M059J (cell line): ENCODE data around the gene NRN1L. TPM values are rescaled to one million over a fixed set of nuclear protein-coding genes. Genes with fewer than 3 reads are reported as not detected.
A peak's percentile ranks its signal among the peaks of the same experiment; 100 is the strongest.
"Not testable (repeated sequence)": the region's sequence is repeated elsewhere in the genome, so short reads cannot be mapped to it uniquely, and the experiment has no call there.

Experiments used
- DNase-seq: peaks from one replicate; pipeline ENCODE4 v3.0.0-alpha.2; 2012; ENCODE audit warnings: low read depth
- total RNA-seq: library from RNA; depleted of rRNA; stranded (reverse); fragments of >200 nt; shearing (Covaris generic); gene quantifications from 2 replicates; pipeline ENCODE4 v1.2.3, GENCODE V29; 2014; rRNA removed

Gene NRN1L
- total RNA-seq, result 0.42 TPM in 1 of 2 replicates, not detected in the other

DNA sequence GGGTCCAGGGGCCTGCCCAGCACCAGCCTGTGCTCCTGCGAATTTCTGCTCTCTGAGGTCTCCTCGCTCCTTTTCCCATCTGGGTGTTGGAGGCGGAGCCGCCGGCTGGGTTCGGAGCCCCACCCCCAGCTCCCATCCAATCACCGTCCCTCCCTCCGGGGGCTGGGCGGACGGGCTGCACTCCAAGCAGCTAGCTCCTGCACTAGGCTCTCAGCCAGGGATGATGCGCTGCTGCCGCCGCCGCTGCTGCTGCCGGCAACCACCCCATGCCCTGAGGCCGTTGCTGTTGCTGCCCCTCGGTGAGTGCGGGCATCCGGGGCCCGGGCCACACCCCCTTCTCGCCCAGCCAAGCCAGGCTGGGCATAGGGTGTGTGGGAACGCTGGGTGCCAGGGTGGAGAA, at the start of gene NRN1L:
Gene NRN1L (plus strand): TSS at position 202 of the 400 bp plus-strand sequence. CDS start 19 bp downstream, at position 221.
- DNase-seq, result peak; percentile 58

- DNase-seq, result not testable (repeated sequence)
Observed at GRCh38 chr16:67837190-67837589, 47.5 kb upstream of the NRN1L start.

DNA sequence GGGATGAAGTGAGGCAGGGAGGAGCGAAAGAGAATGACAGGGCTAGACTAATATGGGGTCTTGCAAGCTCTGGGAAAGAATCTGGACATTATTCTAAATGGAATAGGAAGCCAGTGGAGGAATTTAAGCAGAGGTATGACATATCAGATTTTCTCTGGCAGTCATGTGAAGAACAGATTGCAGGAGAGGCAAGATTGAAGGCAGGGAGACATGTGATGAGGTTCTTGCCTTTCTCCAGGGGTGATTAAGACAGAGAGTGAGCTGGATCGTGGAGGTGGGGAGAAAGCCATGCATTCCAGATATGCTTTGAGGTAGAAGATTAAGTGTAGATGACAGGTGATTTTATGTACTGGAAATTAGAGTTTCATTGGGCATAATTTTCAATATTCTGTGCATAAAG, 46.9 kb upstream of the NRN1L start:
- DNase-seq, result no peak

DNA sequence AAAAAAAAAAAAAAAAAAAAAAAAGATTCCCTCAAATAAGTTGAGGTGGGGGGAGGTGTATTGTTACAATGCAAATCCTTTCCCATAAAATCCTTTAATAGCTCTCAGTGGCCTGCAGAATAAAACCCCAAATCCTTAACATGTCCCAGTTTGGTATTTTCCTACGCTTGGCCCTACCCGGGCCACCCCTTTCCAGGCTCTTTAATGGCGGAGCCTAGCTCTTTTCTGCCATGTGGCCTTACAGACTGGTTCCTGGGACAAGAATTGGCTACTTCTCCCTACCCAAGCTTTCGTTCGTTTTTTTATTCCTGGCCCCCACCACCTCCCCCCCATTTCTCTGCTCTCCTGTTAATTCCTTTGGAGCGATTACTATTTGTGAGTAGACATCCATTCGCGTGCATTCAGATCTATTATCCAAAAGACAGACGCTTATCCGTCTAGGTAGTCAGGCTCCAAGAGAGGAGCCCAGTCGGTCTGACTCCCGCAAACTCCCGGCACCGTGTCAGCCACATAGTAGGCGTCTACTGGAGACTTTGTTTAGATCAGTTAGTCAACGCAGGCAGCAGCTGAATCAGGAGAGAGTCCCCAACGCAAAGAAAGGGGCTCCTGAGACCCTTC, 43.4 kb upstream of the NRN1L start:
- no peak for DNase-seq

DNA sequence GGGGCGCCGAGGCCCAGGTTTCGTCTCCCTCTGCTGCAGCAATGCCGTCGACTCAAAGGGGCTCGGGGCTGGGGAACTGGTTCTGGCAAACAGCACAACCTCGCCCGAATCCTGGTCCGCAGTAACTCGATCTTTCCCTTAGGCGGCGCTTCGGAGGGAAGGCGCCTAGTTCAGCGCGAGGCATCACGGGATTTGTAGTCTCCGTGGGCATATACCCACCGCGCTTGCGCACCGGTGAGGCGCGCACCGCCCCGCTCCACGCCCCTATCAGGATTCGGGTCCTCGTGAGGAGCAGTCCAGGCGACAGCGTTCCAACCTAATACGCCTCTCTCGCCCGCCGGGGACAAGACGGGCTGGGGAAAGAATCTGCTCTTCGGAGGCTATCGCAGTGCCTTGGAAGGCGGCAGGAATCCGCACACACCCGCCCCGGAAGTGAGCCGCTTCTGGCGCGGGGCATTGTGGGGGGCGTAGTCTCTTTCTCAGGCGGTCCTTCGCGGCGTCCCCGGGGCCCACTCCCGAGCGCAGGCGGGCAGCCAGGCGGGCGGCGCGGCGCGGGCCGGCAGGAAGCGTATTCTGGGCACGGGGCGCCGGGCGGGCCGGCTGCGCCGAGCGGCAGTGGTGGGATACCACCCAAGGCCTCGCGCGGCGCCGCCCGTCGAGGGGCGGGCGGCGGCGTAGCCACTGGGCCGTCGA, 42.7 kb upstream of the NRN1L start, which contains the start of gene THAP11:
Gene THAP11 (plus strand): TSS at position 505 of the 693 bp plus-strand sequence. CDS start 235 bp downstream, outside the sequence.
- DNase-seq, result peak; percentile 93

- DNase-seq, result peak; percentile 60
Observed at GRCh38 chr16:67842509-67843342, 42.0 kb upstream of the NRN1L start.

GRCh38 chr16:67843343-67843765, 41.3 kb upstream of the NRN1L start:
- DNase-seq, result no peak

- DNase-seq, result peak; percentile 48
Observed at GRCh38 chr16:67844497-67844896, 40.2 kb upstream of the NRN1L start.

DNA sequence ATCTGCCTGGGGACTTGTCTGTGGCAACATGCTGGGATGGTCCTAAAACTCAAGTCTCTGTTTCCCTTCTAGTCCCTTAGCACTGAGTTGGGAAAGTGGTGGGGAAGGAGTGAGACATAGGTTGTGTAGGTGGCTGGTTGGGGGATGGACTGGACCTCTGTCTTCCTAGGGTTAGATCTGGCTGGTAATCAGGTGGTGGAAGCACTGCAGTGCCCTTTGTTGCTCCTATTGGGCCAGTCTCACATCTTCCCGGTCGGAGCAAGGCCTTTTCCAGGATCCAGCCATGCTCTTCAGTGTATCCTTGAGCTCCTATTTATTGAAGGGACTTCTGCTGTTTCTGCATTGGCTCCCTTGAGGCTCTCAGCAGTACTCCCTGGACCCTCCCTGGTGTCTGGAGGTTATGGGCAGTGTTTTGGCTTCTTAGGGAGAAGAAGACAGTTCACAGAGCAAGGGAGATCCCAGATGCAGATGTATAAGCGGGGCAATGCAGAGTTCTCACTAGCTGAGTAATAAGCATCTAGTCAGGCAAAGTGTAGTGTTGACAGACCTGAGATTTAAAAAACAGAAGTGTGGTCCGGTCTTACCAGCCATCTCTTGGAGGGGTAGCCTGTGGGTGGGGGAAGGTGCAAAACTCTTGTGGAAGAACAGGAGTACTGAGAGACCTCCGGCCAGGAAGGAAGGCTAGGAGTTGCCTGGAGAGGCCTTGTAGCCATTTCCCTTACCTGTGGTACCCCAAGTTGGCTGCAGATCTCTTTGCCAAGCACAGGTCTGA, 39.2 kb upstream of the NRN1L start:
- DNase-seq, result no peak

- DNase-seq, result peak; percentile 51
Observed at GRCh38 chr16:67846063-67846319, 38.7 kb upstream of the NRN1L start.

DNA sequence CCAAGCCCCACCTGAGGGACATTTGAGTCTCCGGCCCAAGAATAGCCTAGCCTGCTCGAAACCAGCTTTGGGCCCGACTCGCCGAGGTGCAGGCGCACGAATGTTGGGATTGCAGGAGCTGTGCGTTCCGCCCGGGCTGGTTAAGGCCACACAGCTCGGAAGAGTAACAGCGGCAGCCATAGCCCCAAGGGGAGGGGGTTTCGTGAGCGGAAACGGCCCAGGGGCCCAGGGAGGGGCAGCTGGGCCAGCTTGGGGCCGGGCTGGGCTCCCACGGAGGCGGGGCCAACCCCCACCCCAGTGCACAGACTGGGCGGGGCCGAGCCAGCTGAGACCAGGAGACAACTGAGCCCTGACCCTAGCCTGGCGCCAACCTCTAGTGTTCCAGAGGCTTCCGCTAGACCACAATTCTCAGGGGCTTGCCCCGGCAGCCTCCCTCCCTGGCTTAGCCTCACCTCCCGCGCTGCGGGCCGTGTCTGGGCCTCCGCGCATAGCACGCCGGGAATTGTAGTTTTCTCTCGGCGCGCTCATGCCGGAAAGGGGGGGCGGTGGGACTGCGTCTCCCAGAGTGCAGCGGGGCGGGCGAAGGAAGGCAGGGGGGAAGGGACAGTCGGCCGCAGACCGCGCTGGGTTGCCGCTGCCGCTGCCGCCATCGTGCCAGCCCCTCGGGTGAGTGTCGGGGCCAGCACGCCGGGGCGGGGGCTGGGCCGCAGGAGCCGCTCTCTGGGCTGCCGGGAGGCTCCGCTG, 38.2 kb upstream of the NRN1L start, which contains the start of gene NUTF2:
Gene NUTF2 (plus strand): TSS at position 614 of the 744 bp plus-strand sequence. CDS start 18,198 bp downstream, outside the sequence.
- DNase-seq, result peak; percentile 93

DNA sequence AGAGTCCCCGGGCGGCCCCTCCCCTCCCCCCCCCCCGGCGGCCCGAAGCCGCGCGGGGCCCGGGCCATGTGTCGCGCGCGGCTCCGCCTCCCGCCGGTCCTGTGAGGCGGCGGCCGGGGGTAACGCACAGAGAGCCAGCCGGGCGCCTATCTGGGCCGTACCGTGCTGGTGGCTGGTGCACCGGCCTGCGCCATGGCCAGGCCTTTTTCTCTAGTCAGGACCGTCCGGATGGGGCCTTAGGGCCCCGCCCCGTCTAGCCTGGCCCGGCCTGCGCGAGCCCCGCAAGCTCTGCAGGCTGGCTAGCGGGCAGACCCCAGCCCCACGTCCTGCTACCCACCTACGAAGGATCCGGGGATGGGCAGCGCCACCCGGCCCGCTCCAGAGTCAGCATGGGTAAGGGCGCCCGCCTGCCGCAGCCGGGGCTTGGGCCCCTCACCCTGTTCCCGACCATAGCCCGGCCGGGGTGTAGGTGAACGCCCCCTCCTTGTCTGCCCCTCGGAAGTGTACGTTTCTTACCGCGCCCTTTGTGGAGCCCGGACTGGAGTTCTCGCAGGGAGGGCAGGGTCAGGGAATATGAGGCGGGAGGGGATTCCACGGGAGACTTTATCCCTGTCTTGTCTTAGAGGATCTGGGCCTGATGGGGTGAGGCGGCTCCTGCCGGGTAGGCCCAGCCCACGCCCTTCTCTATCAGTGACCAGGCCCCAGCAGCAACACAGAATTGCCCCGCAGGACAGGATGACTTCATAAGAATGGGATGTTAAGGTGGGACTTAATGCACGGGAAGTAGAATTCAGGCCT, 37.4 kb upstream of the NRN1L start, which contains the start of gene CENPT:
Gene CENPT (minus strand): TSS at position 630 of the 798 bp plus-strand sequence. CDS start 13,834 bp downstream, outside the sequence.
- peak; percentile 86 for DNase-seq

DNA sequence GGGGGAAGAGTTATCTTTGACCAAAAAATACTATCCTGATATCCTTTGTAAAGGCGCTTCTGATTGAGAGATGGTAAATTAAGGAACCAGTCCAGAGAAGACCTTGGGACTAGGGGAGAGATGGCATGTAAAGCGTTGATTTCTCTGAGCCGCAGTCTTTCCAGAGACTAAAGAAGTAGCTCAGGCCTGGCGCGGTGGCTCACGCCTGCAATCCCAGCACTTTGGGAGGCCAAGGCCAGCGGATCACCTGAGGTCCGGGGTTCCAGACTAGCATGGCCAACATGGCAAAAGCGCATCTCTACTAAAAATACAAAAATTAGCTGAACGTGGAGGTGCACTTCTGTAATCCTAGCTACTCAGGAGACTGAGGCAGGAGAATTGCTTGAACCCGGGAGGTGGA, 36.6 kb upstream of the NRN1L start:
- no peak for DNase-seq

DNA sequence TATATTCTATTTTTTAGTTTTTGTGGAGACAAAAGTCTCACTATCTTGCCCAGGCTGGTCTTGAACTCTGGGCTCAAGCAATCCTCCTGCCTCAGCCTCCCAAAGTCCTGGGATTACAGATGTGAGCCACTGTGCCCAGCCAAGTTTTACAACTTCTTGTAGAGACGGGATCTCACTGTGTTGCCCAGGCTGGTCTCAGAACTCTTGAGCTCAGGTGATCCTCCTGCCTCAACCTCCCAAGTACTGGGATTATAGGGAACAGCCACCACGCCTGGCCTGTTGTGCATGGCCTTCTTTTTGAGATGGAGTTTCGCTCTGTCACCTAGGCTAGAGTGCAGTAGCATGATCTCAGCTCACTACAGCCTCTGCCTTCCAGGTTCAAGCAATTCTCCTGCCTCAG, 31.0 kb upstream of the NRN1L start:
- no peak for DNase-seq

DNA sequence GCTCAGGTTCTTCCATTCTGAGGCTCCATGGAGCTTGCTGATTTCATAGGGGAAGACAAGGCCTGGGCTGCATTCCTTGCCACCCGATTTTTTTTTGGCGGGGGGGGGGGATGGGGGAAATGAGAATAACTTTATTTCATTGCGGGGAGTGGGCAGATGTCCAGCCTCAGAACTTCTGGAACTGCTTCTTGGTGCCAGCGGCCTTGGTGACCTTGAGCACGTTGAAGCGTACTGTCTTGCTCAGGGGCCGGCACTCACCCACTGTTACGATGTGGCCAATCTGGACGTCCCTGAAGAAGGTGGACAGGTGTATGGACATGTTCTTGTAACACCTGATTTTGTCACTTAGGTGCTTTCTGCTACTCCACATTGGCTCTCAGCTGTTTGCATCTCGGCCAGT, 28.9 kb upstream of the NRN1L start:
- no peak for DNase-seq

GRCh38 chr16:67856927-67857546, 27.6 kb upstream of the NRN1L start:
- DNase-seq, result no peak

GRCh38 chr16:67857547-67858233, 27.0 kb upstream of the NRN1L start:
- peak; percentile 99 for DNase-seq

GRCh38 chr16:67858500-67858899, 26.2 kb upstream of the NRN1L start:
- DNase-seq, result no peak
